ENCODE results near the gene CACNG4. TPM values are rescaled to one million over a fixed set of nuclear protein-coding genes. Genes with fewer than 3 reads are reported as not detected.

Gene CACNG4
- total RNA-seq, 1 experiment from 2014 or later: 2.4 TPM

DNA sequence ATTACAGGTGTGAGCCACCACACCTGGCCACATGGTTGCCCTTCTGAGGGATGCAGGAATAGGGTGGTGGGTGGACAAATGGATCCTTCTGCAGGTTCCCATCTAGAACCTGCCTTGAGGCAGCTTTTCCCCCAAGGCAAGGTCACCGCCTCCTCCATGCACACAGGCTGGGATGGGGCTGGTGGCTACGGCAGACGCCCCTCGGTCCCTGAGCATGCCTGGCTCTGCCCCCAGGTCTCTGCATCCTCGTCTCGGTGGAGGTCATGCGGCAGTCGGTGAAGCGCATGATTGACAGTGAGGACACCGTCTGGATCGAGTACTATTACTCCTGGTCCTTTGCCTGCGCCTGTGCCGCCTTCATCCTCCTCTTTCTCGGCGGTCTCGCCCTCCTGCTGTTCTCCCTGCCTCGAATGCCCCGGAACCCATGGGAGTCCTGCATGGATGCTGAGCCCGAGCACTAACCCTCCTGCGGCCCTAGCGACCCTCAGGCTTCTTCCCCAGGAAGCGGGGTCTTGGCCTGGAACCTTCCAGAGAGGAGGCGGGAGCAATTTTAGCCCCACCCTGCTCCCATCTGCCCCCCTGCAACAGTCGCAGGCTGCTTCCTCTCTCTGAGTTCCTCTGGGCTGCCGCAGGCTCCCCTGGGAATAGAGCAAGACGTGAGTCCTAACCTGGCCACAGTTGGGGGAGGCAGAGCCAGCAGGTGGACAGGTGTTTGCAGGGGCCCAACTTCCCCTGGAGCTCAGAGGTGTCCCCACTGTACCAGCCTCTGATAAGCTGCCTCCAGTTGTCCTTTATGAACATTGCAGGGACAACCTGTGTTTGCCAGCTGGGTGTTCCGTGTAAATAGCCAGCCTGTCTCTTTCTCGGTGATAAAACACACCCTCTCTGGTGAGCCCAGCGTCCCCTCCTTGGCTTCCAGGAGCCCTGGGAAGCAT, 91.6 kb downstream of the CACNG4 start:
- Histone ChIP-seq H3K4me1 (ENCODE audit: insufficient read depth, low read length) (no peaks in the 10 kb centered on the region), H2AFZ (ENCODE audit: low read length) (no peak overlapping the region), H3K9me3 (ENCODE audit: low read length) (no peaks in the 10 kb centered on the region), H3K9me2 (replicated peaks; ENCODE audit: low read length) (no peaks in the 10 kb centered on the region), H3K79me2 (ENCODE audit: low read length) (no peaks in the 10 kb centered on the region), H3F3A (ENCODE audit: low read length, unreplicated experiment) (no peaks in the 10 kb centered on the region), H3K4me2 (ENCODE audit: low read length) (no peak overlapping the region), H4K20me1 (ENCODE audit: low read length) (no peaks in the 10 kb centered on the region), H3K27ac (ENCODE audit: low read length) (no peak overlapping the region), H3K27me3 (ENCODE audit: low read length) (no peaks in the 10 kb centered on the region), H3K4me3 (ENCODE audit: low read length) (no peak overlapping the region), H3K9ac (ENCODE audit: low read length) (no peak overlapping the region), H3K36me3 (ENCODE audit: low read depth, low read length) (no peaks in the 10 kb centered on the region)
- intact Hi-C loops (cut with micrococcal nuclease): no loop called here
- TF ChIP-seq, protein P1, sequence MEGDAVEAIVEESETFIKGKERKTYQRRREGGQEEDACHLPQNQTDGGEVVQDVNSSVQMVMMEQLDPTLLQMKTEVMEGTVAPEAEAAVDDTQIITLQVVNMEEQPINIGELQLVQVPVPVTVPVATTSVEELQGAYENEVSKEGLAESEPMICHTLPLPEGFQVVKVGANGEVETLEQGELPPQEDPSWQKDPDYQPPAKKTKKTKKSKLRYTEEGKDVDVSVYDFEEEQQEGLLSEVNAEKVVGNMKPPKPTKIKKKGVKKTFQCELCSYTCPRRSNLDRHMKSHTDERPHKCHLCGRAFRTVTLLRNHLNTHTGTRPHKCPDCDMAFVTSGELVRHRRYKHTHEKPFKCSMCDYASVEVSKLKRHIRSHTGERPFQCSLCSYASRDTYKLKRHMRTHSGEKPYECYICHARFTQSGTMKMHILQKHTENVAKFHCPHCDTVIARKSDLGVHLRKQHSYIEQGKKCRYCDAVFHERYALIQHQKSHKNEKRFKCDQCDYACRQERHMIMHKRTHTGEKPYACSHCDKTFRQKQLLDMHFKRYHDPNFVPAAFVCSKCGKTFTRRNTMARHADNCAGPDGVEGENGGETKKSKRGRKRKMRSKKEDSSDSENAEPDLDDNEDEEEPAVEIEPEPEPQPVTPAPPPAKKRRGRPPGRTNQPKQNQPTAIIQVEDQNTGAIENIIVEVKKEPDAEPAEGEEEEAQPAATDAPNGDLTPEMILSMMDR (conservative IDR thresholded peaks at IDR 0.05; ENCODE audit: low read depth, low read length): no peak
- TF ChIP-seq EZH2phosphoT487 (IDR thresholded peaks at IDR 0.05; ENCODE audit: borderline replicate concordance, low read length) (no peak), EZH2 (IDR thresholded peaks at IDR 0.05; ENCODE audit: low read length, unreplicated experiment) (no peak)
- no TSS peak for BruUV-seq (replicated peaks)
- DNase-seq (no peak), ATAC-seq (no peak)
- ChIA-PET POLR2A (ENCODE audit: unreplicated experiment) (no interaction called here), CTCF (no interaction called here)

DNA sequence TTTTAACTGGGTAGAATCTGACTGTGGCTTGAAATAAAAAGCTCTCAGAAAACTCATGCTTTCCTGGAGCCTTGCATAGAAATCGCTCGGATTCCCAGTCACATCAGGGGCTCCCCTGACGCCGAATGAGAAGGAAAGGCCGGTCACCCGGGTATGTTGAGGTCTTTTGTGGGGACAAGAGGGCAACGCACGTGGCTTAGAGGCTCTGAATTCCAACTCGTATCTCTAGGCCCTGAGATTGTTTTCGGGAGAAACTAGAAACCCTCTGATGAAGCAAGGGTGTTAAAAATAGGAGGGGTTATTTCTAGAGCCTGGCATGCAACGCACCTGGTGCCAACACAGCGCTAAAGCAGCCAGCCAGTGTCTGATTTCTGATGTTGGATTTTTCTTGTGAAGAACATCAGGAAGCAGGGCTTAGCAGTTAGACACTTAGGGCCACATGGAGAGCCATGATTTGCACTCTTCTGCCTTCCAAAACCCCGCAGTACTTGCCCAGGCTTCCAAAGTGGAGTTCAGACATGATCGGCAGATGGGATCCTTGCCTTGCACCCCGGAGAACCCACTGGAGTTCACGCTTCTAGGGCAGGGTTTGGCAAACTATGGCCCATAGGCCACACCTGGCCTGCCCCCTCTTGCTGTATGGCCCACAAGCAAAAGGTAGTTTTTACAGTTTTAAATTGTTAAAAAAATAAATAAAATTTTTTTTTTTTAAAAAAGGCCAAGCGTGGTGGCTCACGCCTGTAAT, 92.4 kb downstream of the CACNG4 start:
- Histone ChIP-seq H3K9ac (ENCODE audit: low read length) (no peak overlapping the region), H3K9me2 (replicated peaks; ENCODE audit: low read length) (no peaks in the 10 kb centered on the region), H3K4me2 (ENCODE audit: low read length) (no peak overlapping the region), H3K4me3 (ENCODE audit: low read length) (no peak overlapping the region), H3K79me2 (ENCODE audit: low read length) (no peaks in the 10 kb centered on the region), H3F3A (ENCODE audit: low read length, unreplicated experiment) (no peaks in the 10 kb centered on the region), H2AFZ (ENCODE audit: low read length) (no peak overlapping the region), H3K4me1 (ENCODE audit: insufficient read depth, low read length) (no peaks in the 10 kb centered on the region), H3K27me3 (ENCODE audit: low read length) (no peaks in the 10 kb centered on the region), H3K27ac (ENCODE audit: low read length) (no peak overlapping the region), H3K36me3 (ENCODE audit: low read depth, low read length) (no peaks in the 10 kb centered on the region), H4K20me1 (ENCODE audit: low read length) (no peaks in the 10 kb centered on the region), H3K9me3 (ENCODE audit: low read length) (no peaks in the 10 kb centered on the region)
- no peak for TF ChIP-seq EZH2phosphoT487 (IDR thresholded peaks at IDR 0.05; ENCODE audit: borderline replicate concordance, low read length)
- no peak for TF ChIP-seq EZH2 (IDR thresholded peaks at IDR 0.05; ENCODE audit: low read length, unreplicated experiment)
- TF ChIP-seq, protein P1 (conservative IDR thresholded peaks at IDR 0.05; ENCODE audit: low read depth, low read length): no peak
- ATAC-seq (no peak), DNase-seq (no peak)
- ChIA-PET POLR2A (ENCODE audit: unreplicated experiment) (no interaction called here), CTCF (no interaction called here)
- intact Hi-C loops (cut with micrococcal nuclease): no loop called here
- BruUV-seq (replicated peaks): no TSS peak
